ENCODE results near the gene CAPN1.

DNA sequence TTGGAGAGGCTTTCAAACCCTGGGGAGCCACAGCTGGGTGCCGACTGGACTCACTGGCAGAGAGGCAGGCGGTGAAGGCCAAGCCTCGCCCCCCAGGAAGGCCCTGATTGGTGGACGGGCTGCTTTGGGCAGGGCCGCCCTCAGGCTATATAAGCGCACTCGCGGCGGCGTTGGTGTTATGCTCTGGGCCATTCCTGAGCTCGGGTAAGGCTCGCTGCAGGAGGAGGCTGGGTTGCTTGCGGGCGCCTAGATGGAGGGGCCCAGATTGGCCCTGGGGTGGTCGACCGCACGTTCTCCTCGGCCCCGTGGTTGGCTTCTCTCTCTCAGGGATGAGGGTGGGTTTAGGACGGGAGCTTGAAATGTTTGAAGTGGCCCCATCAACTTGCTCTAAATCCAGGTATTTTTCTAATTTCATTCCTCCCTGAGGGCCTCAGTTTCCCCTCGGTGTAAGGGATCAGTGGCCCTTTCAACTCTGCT, 11.6 kb upstream of the CAPN1 start, which contains the start of gene SPDYC:
- TF ChIP-seq POLR2A (IDR thresholded peaks at IDR 0.05; ENCODE audit: low read length) (no peak), GATA1 (IDR thresholded peaks at IDR 0.05; ENCODE audit: low read depth, low read length) (no peak)

Data from erythroblast (primary cell).